Stomach smooth muscle (tissue), 2 donors: Measurements from ENCODE around the gene COPG2.
"Not testable (repeated sequence)": the region's sequence is repeated elsewhere in the genome, so short reads cannot be mapped to it uniquely, and the experiment has no call there.

Source experiments
- H3K27ac ChIP-seq: one replicate; pipeline ENCODE4 v1.7.0; 2013; ENCODE audit warnings: mild to moderate bottlenecking, low read length, inconsistent platforms
- H3K27me3 ChIP-seq, 2 donors: one replicate each; pipeline ENCODE4 v1.7.0; 2013; ENCODE audit warnings: low read length in 2 of 2; ENCODE audit not compliant: insufficient read depth in 2 of 2, control insufficient read depth in 1 of 2
- H3K36me3 ChIP-seq, 2 donors: one replicate each; pipeline ENCODE4 v1.7.0; 2013; ENCODE audit warnings: low read length in 2 of 2; ENCODE audit not compliant: control insufficient read depth in 2 of 2, insufficient read depth in 2 of 2
- H3K4me1 ChIP-seq: one replicate; pipeline ENCODE4 v1.7.0; 2013; ENCODE audit warnings: low read length; ENCODE audit not compliant: control insufficient read depth, insufficient read depth
- H3K4me3 ChIP-seq, 2 donors: one replicate each; pipeline ENCODE4 v1.7.0; 2013; ENCODE audit warnings: low read length in 2 of 2
- H3K9ac ChIP-seq, 2 donors: one replicate each; pipeline ENCODE4 v1.7.0; 2013; ENCODE audit warnings: low read length in 2 of 2, mild to moderate bottlenecking in 1 of 2
- H3K9me3 ChIP-seq, 2 donors: one replicate each; pipeline ENCODE4 v1.7.0; 2013; ENCODE audit warnings: low read length in 2 of 2; ENCODE audit not compliant: control insufficient read depth in 2 of 2
- donor health status: healthy.
- donor health status: Pancreatic carcinoma.

Gene COPG2

DNA sequence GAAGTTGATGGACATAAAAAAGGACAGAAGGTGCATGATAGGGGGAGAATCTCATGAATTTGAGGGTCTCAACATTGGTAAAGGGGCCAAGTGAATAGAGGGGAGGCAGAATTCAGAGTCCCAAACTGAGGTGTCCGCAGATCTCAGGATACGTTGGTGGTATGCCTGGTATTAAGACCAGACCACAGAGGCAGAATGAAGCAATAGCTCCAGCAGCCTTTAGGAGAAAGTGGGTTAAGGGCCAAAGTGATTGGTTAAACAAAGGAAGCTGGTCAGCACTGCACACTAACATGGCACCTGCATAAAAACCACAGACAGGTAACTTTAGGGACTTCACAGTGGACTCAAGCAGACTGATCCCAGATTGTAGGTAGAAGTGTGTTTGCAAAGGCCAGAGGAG, 139.1 kb downstream of the COPG2 start:
- Histone ChIP-seq H3K9me3 (no peaks in the 10 kb centered on the region), H3K4me1 (no peaks in the 10 kb centered on the region), H3K4me3 (no peak overlapping the region), H3K27ac (no peak overlapping the region), H3K27me3 (no peaks in the 10 kb centered on the region), H3K36me3 (peaks cover 14 to 15% of the 10 kb centered on the region in 2 donors), H3K9ac (no peak overlapping the region)

DNA sequence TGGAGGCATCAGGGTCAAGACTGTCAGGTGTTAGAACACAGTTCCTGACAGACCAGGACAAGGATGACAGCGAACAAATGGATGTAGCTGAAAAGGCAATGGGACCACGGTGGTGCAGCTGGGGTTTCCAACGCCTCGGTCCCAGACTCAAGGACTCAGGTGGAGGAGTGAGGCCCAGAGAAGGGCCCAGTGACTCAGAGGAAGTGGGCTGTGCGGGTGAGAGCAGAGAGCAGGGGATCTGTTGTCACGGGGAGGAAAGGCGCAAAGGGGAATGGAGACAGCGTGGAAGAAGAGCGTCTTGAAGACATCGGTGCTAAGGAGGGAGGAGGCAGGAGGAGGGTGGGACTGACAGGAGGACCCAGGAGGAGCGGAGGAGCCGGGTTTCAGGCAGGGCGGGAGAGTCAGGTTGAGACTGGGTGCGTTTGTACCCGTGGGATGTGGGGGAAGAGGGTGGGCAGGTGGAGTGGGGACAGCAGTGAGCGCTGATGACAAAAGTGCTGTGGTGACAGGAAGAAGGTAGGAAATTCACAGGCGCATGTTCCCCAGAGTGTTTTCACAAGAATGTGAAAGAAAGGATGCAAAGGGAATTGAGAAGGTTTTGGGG, 140.7 kb downstream of the COPG2 start:
- H3K36me3 ChIP-seq: peaks cover 7 to 14% of the 10 kb centered on the region in 2 donors
- not testable (repeated sequence) for H3K27me3 ChIP-seq, H3K27ac ChIP-seq, H3K4me3 ChIP-seq, H3K9ac ChIP-seq, H3K9me3 ChIP-seq, H3K4me1 ChIP-seq

DNA sequence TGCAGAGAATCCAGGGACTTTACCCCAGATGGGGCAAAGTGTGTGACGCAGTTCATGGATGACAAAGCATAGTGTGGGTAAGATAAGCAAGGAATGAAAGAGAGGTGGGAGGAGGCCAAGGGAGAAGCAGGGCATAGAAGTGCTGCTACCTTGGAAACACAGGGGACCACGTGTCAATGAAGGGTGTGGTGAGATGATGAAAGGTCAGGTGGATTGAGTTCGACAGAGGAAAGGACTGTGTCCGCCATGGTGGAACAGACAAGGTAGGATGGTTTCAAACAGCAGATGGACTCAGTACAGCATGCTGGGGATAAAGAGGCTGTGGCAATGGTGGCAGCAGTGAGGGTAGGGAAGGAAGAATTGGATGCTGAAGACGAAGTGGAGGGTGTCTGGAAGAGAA, 143.9 kb downstream of the COPG2 start:
- Histone ChIP-seq H3K4me1 (no peaks in the 10 kb centered on the region), H3K36me3 (peaks cover 6 to 11% of the 10 kb centered on the region in 2 donors), H3K9me3 (no peaks in the 10 kb centered on the region), H3K4me3 (no peak overlapping the region), H3K9ac (no peak overlapping the region), H3K27me3 (no peaks in the 10 kb centered on the region), H3K27ac (no peak overlapping the region)

DNA sequence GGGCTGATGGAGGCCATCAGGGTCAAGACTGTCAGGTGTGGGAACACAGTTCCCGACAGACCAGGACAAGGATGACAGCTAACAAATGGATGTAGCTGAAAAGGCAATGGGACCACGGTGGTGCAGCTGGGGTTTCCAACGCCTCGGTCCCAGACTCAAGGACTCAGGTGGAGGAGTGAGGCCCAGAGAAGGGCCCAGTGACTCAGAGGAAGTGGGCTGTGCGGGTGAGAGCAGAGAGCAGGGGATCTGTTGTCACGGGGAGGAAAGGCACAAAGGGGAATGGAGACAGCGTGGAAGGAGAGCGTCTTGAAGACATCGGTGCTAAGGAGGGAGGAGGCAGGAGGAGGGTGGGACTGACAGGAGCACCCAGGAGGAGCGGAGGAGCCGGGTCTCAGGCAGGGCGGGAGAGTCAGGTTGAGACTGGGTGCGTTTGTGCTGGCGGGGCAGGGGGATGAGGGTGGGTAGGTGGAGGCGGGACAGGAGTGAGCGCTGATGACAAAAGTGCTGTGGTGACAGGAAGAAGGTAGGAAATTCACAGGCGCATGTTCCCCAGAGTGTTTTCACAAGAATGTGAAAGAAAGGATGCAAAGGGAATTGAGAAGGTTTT, 144.9 kb downstream of the COPG2 start:
- H3K36me3 ChIP-seq, H3K9ac ChIP-seq, H3K27me3 ChIP-seq, H3K4me3 ChIP-seq, H3K9me3 ChIP-seq, H3K4me1 ChIP-seq, H3K27ac ChIP-seq: not testable (repeated sequence)

DNA sequence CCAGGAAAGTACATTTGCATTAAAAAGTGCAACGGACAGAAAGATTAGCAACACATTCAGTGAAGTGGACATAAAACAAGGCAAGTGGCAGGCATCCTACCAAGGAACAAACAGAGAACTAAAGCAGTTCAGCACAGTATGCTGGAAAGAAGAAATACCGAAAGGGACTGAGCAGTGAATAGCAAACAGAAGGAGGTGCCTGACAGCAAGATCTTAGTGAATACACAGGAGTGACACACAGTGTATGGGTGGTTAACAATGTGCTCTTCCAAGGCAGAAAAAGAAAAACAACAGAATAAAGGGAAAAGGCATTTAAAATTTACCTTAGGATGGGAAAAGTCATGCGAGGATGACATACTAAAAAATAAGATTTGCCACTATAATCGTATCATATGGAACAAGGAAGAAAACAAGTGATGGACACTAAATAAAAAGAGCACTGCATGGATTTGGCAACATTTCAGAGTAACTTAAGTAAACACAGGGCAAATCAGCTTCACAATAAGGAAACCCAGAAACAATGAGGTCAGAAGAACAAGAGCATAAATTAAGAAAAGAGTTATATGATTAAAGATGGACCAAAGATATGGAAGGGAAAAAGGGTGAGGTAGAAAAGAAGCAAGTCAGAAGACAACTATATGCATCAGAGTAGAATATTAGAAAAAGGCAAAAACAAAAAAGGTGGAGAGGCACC, 147.1 kb downstream of the COPG2 start:
- Histone ChIP-seq H3K27me3 (no peaks in the 10 kb centered on the region), H3K9me3 (no peaks in the 10 kb centered on the region), H3K4me1 (no peaks in the 10 kb centered on the region), H3K36me3 (peaks cover 4 to 6% of the 10 kb centered on the region in 2 donors), H3K27ac (no peak overlapping the region), H3K9ac (no peak overlapping the region), H3K4me3 (no peak overlapping the region)

DNA sequence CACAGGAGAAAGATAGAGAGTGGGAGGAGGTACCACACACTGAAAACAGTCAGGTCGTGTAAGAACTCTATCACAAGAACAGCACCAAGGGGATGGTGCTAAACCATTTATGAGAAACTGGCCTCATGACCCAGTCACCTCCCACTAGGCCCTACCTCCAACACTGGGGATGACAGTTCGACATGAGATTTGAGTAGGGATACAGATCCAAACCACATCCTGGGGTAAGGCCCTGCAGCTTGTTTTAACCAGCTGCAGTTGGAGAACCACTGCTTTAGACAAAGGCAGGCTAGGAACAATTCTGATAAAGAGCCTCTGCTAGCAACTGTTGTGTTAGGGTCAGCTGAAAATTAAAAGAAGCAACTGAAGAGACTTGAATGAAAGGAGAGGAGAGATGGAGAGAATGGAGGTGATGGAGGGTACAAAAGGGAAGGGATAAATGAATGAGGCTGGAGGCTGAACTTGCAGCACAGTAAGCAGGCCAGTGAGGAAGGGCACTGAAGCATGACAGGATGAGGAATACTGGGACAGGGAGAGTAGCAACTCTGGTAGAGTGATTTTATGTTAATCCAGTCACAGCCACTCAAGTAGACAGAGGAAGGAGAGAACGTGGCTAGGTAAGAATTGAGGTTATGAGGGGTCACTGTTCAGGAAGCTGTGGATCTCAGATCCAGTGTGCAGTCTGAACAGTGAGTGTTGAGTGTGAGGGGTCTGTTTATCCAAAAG, 153.1 kb downstream of the COPG2 start:
- no peaks in the 10 kb centered on the region for H3K9me3 ChIP-seq

DNA sequence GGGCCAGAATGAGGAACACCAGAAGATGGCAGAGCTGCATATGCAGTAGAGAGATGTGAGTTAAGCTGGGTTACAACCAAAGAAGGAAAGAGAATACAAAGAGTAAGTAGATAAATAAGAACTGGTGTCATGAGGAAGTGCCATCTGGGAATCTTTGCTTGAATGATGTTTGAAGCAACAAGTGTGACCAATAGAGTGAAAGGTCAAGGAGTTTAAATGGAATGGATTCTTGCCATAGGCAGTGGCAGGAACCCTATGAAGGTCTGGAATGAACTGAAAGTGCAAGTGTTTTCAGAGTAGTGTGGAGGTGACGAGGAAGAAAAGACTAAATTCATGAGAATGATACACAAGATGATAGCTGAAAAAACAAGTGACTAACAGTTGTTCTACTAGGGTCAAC, 155.1 kb downstream of the COPG2 start:
- no peaks in the 10 kb centered on the region for H3K4me1 ChIP-seq
- peaks cover 5 to 10% of the 10 kb centered on the region in 2 donors for H3K36me3 ChIP-seq
- no peak overlapping the region for H3K4me3 ChIP-seq

More for the DNA sequence above, 153.1 kb downstream of the COPG2 start:
- Histone ChIP-seq H3K27me3 (no peaks in the 10 kb centered on the region), H3K27ac (no peak overlapping the region), H3K4me3 (no peak overlapping the region), H3K36me3 (peaks cover 2 to 3% of the 10 kb centered on the region in 2 donors), H3K4me1 (no peaks in the 10 kb centered on the region), H3K9ac (no peak overlapping the region)

DNA sequence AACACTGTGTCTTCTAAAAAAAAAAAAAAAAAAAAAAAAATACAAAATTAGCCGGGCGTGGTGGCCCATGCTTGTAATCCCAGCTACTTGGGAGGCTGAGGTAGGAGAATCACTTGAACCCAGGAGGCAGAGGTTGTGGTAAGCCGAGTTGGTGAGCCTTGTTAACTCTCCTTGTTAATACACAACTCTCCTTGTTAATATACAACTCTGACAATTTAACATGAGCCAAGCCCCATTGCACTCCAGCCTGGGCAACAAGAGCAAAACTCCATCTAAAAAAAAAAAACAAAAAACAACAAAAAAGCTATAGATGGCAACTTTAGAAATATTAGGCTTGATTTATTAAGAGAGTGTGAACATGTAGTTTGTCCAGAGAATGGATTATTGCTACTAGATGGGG, 156.5 kb downstream of the COPG2 start:
- H3K27me3 ChIP-seq, H3K27ac ChIP-seq, H3K9ac ChIP-seq, H3K9me3 ChIP-seq, H3K4me1 ChIP-seq, H3K4me3 ChIP-seq: not testable (repeated sequence)
- H3K36me3 ChIP-seq: peaks cover 6 to 18% of the 10 kb centered on the region in 2 donors

More for the DNA sequence above, 155.1 kb downstream of the COPG2 start:
- H3K9ac ChIP-seq: no peak overlapping the region
- no peaks in the 10 kb centered on the region for H3K9me3 ChIP-seq
- H3K27me3 ChIP-seq: no peaks in the 10 kb centered on the region
- H3K27ac ChIP-seq: no peak overlapping the region

DNA sequence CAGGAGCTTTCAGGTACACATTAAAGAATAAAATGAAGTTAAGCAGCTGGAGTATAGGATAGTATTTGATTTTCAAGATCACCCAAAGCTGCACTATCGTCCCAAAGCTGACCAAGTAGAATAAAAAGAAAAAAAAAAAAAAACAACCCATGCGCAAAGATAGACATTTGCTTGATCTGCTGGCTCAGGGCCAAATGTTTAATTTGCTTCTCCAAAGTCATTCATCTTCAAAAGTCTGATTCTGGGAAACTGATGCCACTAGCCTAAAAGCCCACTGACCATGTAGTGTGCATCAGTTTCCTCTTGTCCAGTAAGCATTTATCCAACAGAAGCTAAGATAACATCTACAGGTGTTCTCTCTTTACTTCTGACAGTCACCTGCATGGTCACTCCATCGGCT, 162.2 kb downstream of the COPG2 start:
- H3K4me3 ChIP-seq: no peak overlapping the region
- H3K9me3 ChIP-seq: no peaks in the 10 kb centered on the region
- H3K9ac ChIP-seq: no peak overlapping the region
- H3K27ac ChIP-seq: no peak overlapping the region
- no peaks in the 10 kb centered on the region for H3K27me3 ChIP-seq
- H3K4me1 ChIP-seq: no peaks in the 10 kb centered on the region
- H3K36me3 ChIP-seq: peaks cover 12 to 22% of the 10 kb centered on the region in 2 donors

DNA sequence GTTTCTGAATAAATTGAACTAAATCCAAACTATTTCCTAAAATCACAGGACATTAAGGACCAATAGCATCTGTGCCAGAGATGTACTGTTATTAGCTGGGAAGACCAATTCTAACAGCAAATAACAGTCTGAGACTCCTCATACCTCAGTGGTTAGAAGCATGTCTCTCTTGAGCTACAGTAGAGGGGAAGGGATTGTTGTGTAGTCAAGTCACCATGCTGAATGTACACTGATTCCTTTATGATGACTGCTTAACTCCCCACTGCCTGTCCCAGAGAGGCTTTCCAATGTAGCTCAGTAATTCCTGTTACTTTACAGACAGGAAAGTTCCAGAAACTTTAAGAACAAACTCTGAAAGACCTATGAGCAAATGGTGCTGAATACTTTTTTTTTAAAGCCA, 162.8 kb downstream of the COPG2 start:
- no peaks in the 10 kb centered on the region for H3K9me3 ChIP-seq
- no peak overlapping the region for H3K9ac ChIP-seq
- no peak overlapping the region for H3K4me3 ChIP-seq
- no peaks in the 10 kb centered on the region for H3K4me1 ChIP-seq
- H3K36me3 ChIP-seq: peaks cover 12 to 21% of the 10 kb centered on the region in 2 donors
- no peak overlapping the region for H3K27ac ChIP-seq
- no peaks in the 10 kb centered on the region for H3K27me3 ChIP-seq
